Measurements from ENCODE around the gene C14orf180. TPM values are rescaled to one million over a fixed set of nuclear protein-coding genes. Genes with fewer than 3 reads are reported as not detected.

Gene C14orf180
- total RNA-seq, 1 experiment from 2014 or later = not detected

DNA sequence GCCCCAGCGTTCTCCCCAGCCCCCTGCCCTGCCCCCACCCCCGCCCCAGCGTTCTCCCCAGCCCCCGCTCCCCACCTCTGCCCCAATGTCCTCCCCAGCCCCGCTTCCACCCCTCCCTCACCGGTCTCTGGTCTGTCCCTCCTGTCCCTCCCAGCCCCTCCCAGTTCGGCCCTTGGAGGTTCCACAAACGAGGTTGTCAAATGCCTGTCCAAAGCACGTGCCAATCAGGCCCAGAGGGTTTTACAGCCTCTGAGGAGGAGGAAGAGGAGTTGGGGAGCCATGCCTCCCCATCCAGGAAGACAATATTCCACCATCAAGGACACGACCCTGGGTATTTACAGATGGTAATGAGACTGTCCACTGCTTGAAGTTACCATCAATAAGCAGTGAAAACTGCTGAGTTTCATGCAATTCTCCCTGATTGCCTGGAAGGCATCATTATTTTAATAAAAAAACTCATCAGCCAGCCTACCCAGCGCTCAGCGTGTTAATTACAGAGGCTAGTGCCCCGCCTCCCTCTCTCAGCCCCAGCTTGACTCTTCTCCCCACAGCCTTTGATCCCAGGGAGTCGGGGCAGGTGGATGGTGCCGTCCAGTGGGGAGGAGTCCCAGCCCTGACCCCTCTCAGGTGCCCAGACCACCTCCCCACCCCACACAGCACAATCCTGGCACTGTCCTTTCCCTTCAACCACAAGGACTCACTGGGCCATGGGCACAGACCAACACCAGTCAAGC, 30.6 kb upstream of the C14orf180 start:
- ChIA-PET CTCF (no interaction called here), POLR2A (ENCODE audit: unreplicated experiment) (no interaction called here)
- Histone ChIP-seq H3K27ac (no peak overlapping the region), H3K9me2 (ENCODE audit: insufficient read depth) (no peaks in the 10 kb centered on the region), H3K4me2 (no peak overlapping the region), H3K4me1 (replicated peaks; ENCODE audit: insufficient read depth) (no peaks in the 10 kb centered on the region), H3K9me3 (ENCODE audit: insufficient read depth, low read depth) (no peaks in the 10 kb centered on the region), H3K36me3 (ENCODE audit: low read depth) (no peaks in the 10 kb centered on the region), H4K20me1 (ENCODE audit: insufficient read depth) (no peaks in the 10 kb centered on the region), H3K27me3 (ENCODE audit: insufficient read depth, low read depth) (peaks cover 94% of the 10 kb centered on the region), H2AFZ (no peak overlapping the region), H3F3A (ENCODE audit: insufficient read depth, low read depth) (no peaks in the 10 kb centered on the region), H3K79me2 (ENCODE audit: low read depth) (no peaks in the 10 kb centered on the region), H3K4me3 (no peak overlapping the region)
- intact Hi-C loops (cut with micrococcal nuclease; ENCODE audit: unreplicated experiment) = no loop called here
- TF ChIP-seq, protein P1, sequence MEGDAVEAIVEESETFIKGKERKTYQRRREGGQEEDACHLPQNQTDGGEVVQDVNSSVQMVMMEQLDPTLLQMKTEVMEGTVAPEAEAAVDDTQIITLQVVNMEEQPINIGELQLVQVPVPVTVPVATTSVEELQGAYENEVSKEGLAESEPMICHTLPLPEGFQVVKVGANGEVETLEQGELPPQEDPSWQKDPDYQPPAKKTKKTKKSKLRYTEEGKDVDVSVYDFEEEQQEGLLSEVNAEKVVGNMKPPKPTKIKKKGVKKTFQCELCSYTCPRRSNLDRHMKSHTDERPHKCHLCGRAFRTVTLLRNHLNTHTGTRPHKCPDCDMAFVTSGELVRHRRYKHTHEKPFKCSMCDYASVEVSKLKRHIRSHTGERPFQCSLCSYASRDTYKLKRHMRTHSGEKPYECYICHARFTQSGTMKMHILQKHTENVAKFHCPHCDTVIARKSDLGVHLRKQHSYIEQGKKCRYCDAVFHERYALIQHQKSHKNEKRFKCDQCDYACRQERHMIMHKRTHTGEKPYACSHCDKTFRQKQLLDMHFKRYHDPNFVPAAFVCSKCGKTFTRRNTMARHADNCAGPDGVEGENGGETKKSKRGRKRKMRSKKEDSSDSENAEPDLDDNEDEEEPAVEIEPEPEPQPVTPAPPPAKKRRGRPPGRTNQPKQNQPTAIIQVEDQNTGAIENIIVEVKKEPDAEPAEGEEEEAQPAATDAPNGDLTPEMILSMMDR (conservative IDR thresholded peaks at IDR 0.05) = no peak
- no peak for TF ChIP-seq EZH2 (IDR thresholded peaks at IDR 0.05; ENCODE audit: low read depth)
- BruUV-seq (replicated peaks) = no TSS peak
- no peak for DNase-seq

DNA sequence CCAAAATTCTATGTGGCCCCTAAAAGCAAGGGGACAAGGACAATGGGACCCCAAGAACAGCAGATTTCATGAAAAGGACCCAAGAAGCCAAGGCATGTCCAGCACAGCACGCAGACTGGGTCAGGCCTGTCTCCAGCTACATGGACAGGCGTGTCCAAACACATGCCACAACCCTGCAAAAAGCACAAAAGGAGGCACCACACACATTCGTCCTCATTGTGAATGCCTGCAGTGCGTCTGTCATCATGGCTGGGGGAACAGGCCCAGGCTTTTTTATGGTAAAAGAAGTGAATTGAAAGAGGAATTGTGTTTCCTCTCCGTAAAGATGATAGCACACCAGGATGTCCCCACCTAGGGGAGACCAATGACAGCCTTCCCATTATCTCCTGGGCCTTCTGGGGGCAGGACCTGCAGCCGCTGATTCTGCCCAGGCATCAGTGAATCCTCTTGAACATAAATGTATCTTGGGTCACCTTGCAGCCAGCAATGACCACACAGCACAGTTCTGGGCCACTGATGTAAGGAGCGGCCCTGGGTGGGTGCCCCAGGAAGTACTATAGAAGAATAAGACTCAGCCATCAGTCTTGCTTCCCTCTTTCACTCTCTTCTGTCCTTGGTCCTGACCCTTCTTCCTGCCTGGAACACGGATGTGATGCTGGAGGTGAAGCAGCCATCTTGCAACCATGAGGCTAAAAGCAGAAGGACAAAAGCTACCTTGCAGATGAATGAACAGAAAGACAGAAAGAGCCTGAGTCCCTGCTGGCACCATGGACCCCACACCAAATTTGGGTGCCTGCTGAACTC, 29.8 kb upstream of the C14orf180 start:
- TF ChIP-seq, protein P1 (conservative IDR thresholded peaks at IDR 0.05) = no peak
- no peak for TF ChIP-seq EZH2 (IDR thresholded peaks at IDR 0.05; ENCODE audit: low read depth)
- Histone ChIP-seq H3K9me3 (ENCODE audit: insufficient read depth, low read depth) (no peaks in the 10 kb centered on the region), H3F3A (ENCODE audit: insufficient read depth, low read depth) (no peaks in the 10 kb centered on the region), H3K79me2 (ENCODE audit: low read depth) (no peaks in the 10 kb centered on the region), H3K9me2 (ENCODE audit: insufficient read depth) (no peaks in the 10 kb centered on the region), H2AFZ (no peak overlapping the region), H3K27ac (no peak overlapping the region), H4K20me1 (ENCODE audit: insufficient read depth) (no peaks in the 10 kb centered on the region), H3K4me2 (no peak overlapping the region), H3K4me3 (no peak overlapping the region), H3K27me3 (ENCODE audit: insufficient read depth, low read depth) (peaks cover 94% of the 10 kb centered on the region), H3K36me3 (ENCODE audit: low read depth) (no peaks in the 10 kb centered on the region), H3K4me1 (replicated peaks; ENCODE audit: insufficient read depth) (no peaks in the 10 kb centered on the region)
- ChIA-PET POLR2A (ENCODE audit: unreplicated experiment) (no interaction called here), CTCF (no interaction called here)
- intact Hi-C loops (cut with micrococcal nuclease; ENCODE audit: unreplicated experiment) = no loop called here
- no TSS peak for BruUV-seq (replicated peaks)
- no peak for DNase-seq

DNA sequence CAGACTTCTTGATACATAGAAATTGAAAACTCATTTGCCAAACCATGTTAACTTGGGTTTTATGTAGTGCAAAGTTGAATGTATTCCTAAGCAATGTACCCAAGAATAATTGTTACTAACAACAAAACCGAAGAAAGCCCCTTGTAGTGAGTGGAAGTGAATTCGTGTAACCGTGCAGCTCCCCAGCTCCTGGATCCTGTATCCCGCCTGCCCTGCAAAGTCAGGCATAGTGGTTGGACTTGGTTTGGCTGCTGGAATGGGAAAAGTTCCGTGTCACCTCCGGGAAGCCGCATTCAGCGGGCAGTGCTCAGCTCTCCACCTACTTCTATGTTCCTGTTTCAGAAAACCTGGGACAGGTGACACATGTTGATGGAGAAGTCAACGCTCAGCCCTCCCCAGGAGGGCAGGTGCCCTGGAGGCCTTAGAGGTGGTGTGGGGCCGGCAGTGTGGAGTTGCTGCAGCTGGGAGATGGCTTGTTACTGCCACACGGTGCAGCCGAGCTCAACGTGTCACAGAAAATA, 29.2 kb upstream of the C14orf180 start:
- H3K27me3 ChIP-seq (ENCODE audit: insufficient read depth, low read depth) = peaks cover 94% of the 10 kb centered on the region
- ChIA-PET CTCF (no interaction called here), POLR2A (ENCODE audit: unreplicated experiment) (no interaction called here)
- DNase-seq = no peak
- H3K9me3 ChIP-seq (ENCODE audit: insufficient read depth, low read depth) = no peaks in the 10 kb centered on the region
- no peak overlapping the region for H2AFZ ChIP-seq
- BruUV-seq (replicated peaks) = no TSS peak
- H3F3A ChIP-seq (ENCODE audit: insufficient read depth, low read depth) = no peaks in the 10 kb centered on the region
- no peak overlapping the region for H3K4me2 ChIP-seq
- H3K79me2 ChIP-seq (ENCODE audit: low read depth) = no peaks in the 10 kb centered on the region
- H3K27ac ChIP-seq = no peak overlapping the region
- no peak overlapping the region for H3K4me3 ChIP-seq
- TF ChIP-seq, protein P1 (conservative IDR thresholded peaks at IDR 0.05) = no peak
- TF ChIP-seq EZH2 (IDR thresholded peaks at IDR 0.05; ENCODE audit: low read depth) = no peak
- H3K4me1 ChIP-seq (replicated peaks; ENCODE audit: insufficient read depth) = no peaks in the 10 kb centered on the region
- intact Hi-C loops (cut with micrococcal nuclease; ENCODE audit: unreplicated experiment) = no loop called here
- no peaks in the 10 kb centered on the region for H3K9me2 ChIP-seq (ENCODE audit: insufficient read depth)
- no peaks in the 10 kb centered on the region for H4K20me1 ChIP-seq (ENCODE audit: insufficient read depth)
- H3K36me3 ChIP-seq (ENCODE audit: low read depth) = no peaks in the 10 kb centered on the region
